NT2/D1 (cell line): ENCODE results near the gene TPM2.

Source experiments
- SUZ12 ChIP-seq: IDR thresholded peaks from 2 replicates; pipeline ENCODE4 v1.6.1; 2011; ENCODE audit not compliant: insufficient read length, insufficient read depth; ENCODE audit errors: extremely low read depth
- YY1 ChIP-seq: IDR thresholded peaks from 2 replicates; pipeline ENCODE4 v1.6.1; 2011; ENCODE audit not compliant: insufficient read length, insufficient read depth
- ZNF274 ChIP-seq: IDR thresholded peaks from 2 replicates; pipeline ENCODE4 v1.6.1; 2011; ENCODE audit warnings: mild to moderate bottlenecking, low read depth, low read length

DNA sequence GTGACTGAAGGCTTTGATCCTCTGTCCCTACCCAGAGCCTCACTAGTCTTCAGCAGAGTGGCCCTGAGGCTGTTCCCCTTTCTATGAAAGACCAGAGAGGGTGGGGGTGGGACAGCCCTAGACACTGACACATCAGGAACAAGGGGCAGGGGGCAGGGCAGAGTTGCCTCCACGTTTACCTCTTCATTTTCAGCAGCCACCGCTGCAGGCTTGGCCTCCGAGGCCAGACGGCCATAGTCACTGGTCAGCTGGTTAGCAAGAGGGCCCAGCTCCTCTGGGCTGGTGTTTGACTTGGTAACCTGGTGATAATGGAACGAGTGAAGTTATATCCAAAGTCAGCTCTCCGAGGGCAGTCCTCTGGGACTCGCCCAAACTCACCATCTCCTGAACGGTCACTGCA is 15.6 kb upstream of the TPM2 start:
- TF ChIP-seq ZNF274 (no peak), YY1 (no peak), SUZ12 (no peak)
